GM12891 (cell line): ENCODE data around the gene GPR152.

ENCODE experiments used
- POLR2A ChIP-seq: IDR thresholded peaks from 2 replicates; pipeline ENCODE4 v1.6.1; 2011; ENCODE audit warnings: low read depth, low read length, control low read depth
- POLR2AphosphoS5 ChIP-seq: IDR thresholded peaks from 2 replicates; pipeline ENCODE4 v1.6.1; 2011; ENCODE audit warnings: low read depth, low read length, control low read depth
- POU2F2 ChIP-seq: IDR thresholded peaks from 2 replicates; pipeline ENCODE4 v1.6.1; 2011; ENCODE audit warnings: low read depth, mild to moderate bottlenecking, control low read depth, low read length, moderate library complexity
- SPI1 ChIP-seq: IDR thresholded peaks from 2 replicates; pipeline ENCODE4 v1.6.1; 2011; ENCODE audit warnings: low read depth, low read length, control low read depth
- TAF1 ChIP-seq: IDR thresholded peaks from 2 replicates; pipeline ENCODE4 v1.6.1; 2011; ENCODE audit warnings: low read depth, low read length, control low read depth

- peak; percentile 47; the same call in 1 of the 2 replicates for TF ChIP-seq POLR2AphosphoS5
- peak; percentile 81 for TF ChIP-seq POLR2A
- no peak; the same call in 1 of the 2 replicates for TF ChIP-seq TAF1
- no peak for TF ChIP-seq SPI1
- 0 out of 2 replicates have a peak, but pooled peaks have one; percentile 6 for TF ChIP-seq POU2F2
Measured at GRCh38 chr11:67468759-67469507, 16.4 kb upstream of the GPR152 start, which contains the start of gene TMEM134.
